Lower lobe of right lung (tissue), 2 donors: ENCODE data around the gene PHLDA3. TPM values are rescaled to one million over a fixed set of nuclear protein-coding genes. Genes with fewer than 3 reads are reported as not detected.

Experiments
- ATAC-seq, 2 donors: fragments of 200-7000 bp; cut with Tn5 transposase; one replicate each; pipeline ENCODE4 v1.9.1; 2020 to 2022; ENCODE audit warnings: mild to moderate bottlenecking in 2 of 2, moderate library complexity in 2 of 2
- DNase-seq: peaks from one replicate; pipeline ENCODE4 v3.0.0-alpha.2; 2020
- H3K27ac ChIP-seq: fragments of 200-600 bp; one replicate; pipeline ENCODE4 v1.8.0; 2022
- H3K27me3 ChIP-seq: fragments of 200-600 bp; one replicate; pipeline ENCODE4 v1.8.0; 2022; ENCODE audit warnings: low read depth
- H3K36me3 ChIP-seq: fragments of 200-600 bp; one replicate; pipeline ENCODE4 v1.8.0; 2022; ENCODE audit warnings: mild to moderate bottlenecking
- H3K4me1 ChIP-seq: fragments of 200-600 bp; one replicate; pipeline ENCODE4 v1.8.0; 2022
- H3K4me3 ChIP-seq: fragments of 200-600 bp; one replicate; pipeline ENCODE4 v1.8.0; 2022; ENCODE audit warnings: mild to moderate bottlenecking
- H3K9me3 ChIP-seq: fragments of 200-600 bp; one replicate; pipeline ENCODE4 v1.8.0; 2022
- CTCF ChIP-seq: fragments of 200-600 bp; IDR thresholded peaks from one replicate; pipeline ENCODE4 v1.8.0; 2022; ENCODE audit warnings: antibody characterized with exemption, mild to moderate bottlenecking
- intact Hi-C: fragments of 100-400 bp; cut with DNase I; formaldehyde crosslinking; loops from one replicate; pipeline ENCODE4 v1.11.0; 2022
- total RNA-seq: library from RNA; stranded (reverse); fragmentation: NEBNext Ultra II Directional; extraction: Animal tissue kit (Norgen Biotek cat#: 25700); gene quantifications from one replicate; pipeline ENCODE4 v1.2.1, GENCODE V29; 2021
- donor health status: DM: no; HTN: yes; CAD: no; lungs with severe emphysema.

PHLDA3 gene
- total RNA-seq, 1 donor from 2014 or later, result 97.1 TPM

DNA sequence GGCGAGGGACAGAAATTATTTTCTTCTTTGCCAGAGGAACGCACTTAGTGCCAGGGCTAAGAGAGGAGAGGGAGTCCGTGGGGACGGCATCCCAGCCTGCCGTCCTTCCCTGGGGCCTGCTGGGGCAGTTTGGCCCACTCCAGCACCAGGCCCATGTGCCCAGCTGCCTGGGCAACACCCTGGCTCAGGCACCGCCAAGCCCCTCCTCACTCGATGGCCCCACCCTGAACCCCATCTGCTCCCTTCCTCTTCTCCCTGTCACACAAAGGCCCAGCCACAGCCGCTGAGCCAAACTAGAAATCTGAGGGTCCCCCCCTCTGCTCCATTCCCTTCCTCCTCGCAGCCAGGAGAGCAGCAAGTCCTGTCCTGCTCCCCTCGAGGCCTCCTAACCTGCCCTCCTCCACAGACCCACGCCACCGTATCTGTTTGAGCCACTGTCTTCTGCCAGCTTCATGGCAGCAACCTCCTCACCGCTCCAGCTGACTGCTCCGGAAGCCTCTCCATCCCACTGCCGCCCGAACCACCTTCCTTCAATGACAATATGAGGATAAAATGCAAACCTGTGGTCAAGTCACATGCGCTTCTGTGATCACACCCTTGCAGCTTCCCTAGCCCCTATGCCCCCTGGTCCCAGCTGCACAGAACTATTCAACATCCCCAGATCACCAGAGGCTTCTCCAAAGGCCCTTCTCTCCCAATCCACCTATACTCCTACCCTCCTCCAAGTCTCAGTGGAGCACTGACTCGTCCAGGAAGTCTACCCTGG lies 39.1 kb downstream of the PHLDA3 start:
- intact Hi-C loops, result no loop called here

DNA sequence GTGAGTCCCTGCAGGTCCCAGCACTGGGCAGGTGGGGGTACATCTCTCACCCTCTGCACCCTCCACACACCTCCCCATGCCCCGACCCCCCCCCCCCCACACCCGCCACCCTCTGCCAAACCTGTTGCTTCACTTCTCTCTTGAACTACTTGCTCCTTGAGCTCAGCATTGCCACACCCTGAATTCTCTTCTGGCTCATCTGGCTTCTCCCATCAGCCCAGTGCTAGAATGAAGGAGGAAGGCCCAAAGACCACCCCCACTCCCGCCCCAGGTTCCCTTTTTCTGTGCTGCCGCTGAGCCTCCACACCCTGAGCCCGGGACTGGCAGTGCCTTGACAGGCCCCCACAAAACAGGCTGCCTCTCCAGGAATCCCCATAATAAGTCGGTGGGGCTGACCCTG lies 41.0 kb downstream of the PHLDA3 start:
- Histone ChIP-seq H3K27ac (no peak overlapping the region), H3K4me1 (no peaks in the 10 kb centered on the region), H3K36me3 (no peaks in the 10 kb centered on the region), H3K4me3 (no peak overlapping the region), H3K9me3 (no peaks in the 10 kb centered on the region), H3K27me3 (no peaks in the 10 kb centered on the region)
- peak in 1 of 2 donors; percentile 11 for ATAC-seq
- intact Hi-C loops, result no loop called here
- TF ChIP-seq CTCF, result no peak
- no peak for DNase-seq

More for the DNA sequence above, 39.1 kb downstream of the PHLDA3 start:
- no peak for ATAC-seq
- Histone ChIP-seq H3K4me3 (no peak overlapping the region), H3K36me3 (no peaks in the 10 kb centered on the region), H3K4me1 (no peaks in the 10 kb centered on the region), H3K9me3 (no peaks in the 10 kb centered on the region), H3K27me3 (no peaks in the 10 kb centered on the region), H3K27ac (no peak overlapping the region)
- DNase-seq, result no peak
- no peak for TF ChIP-seq CTCF

DNA sequence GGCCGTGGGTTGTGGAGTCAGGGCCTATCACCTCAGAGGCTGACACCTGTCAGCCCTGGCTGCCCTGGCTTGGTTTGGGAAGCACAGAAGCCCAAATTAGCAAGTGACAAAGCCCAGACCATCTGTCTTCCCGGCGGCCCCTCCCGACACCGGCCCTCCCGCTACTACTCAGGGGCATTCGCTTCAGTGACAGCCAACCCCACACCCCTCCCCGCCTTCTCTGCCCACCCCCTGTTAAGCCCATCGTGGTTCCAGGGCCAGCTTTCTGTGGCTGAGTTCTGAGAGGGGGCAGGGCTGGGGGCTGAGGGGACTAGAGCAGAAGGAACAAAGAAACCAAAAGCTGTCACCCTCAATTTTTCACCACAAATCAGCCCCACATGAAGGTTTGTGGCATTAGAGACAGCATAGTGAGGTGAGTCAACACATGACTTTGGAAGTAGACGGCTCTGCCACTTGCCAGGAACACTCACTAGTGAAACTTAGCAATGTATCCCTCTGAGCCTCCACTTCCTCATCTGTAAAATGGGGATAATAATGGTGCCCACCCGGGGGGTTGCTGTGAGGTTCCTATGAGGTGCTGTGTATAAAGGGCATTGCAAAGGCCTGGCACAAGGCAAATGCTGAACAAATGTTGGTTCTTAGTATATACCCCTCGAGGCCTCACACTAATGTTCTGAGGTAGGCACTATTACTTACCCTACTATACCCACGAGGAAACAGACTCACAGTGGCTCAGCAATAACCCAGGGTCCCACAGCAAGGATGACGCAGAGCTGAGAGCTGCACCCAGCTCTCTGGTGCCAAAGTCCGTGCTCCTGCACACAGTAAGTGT lies 42.3 kb downstream of the PHLDA3 start:
- H3K36me3 ChIP-seq, result no peaks in the 10 kb centered on the region
- no peak overlapping the region for H3K27ac ChIP-seq
- no peak for ATAC-seq
- no peaks in the 10 kb centered on the region for H3K9me3 ChIP-seq
- no peaks in the 10 kb centered on the region for H3K4me1 ChIP-seq
- no peak for TF ChIP-seq CTCF
- H3K27me3 ChIP-seq, result no peaks in the 10 kb centered on the region
- intact Hi-C loops, result no loop called here
- DNase-seq, result no peak
- no peak overlapping the region for H3K4me3 ChIP-seq

DNA sequence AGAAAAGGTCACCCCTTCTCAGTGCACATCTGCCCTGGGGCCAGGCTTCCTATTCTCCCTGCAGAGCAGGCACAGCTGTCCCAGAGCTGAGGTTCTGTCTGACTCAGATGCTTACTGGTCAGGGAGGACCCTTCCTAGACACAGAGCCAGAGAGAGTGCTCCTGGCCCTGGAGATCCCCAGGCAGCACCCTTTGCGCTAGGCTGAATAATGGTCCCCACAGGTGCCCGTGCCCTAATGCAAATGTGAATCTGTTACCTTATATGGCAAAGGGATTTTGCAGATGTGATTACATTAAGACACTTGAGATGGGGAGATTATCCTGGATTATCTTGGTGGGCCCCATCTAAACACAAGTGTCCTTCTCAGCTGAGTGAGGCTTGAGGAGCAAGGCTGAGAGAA lies 44.8 kb downstream of the PHLDA3 start:
- no peak overlapping the region for H3K4me3 ChIP-seq
- ATAC-seq (no peak), DNase-seq (no peak)
- intact Hi-C loops, result no loop called here
- H3K36me3 ChIP-seq, result no peaks in the 10 kb centered on the region
- no peak for TF ChIP-seq CTCF
- H3K27ac ChIP-seq, result no peak overlapping the region
- no peaks in the 10 kb centered on the region for H3K4me1 ChIP-seq
- no peaks in the 10 kb centered on the region for H3K9me3 ChIP-seq
- no peaks in the 10 kb centered on the region for H3K27me3 ChIP-seq

DNA sequence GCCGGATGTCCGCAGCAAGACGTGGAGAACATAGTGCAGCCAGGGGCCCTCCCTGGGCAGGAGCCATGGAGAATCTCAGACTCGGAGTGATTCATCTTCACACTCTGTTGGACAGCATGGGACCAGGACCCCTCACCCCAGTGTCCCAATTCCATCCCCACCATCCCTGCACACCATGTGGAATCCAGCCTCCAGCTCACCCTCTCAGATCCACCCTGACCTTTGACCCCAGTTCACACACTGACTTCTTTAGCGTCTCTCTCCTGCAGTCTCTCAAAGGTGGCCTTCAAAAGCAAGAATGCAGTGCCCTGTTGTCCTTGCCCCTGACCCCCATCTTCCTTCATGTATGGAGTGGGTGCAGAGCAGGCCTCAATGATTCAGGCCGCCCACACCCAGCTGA lies 45.3 kb downstream of the PHLDA3 start:
- no peaks in the 10 kb centered on the region for H3K4me1 ChIP-seq
- H3K4me3 ChIP-seq, result no peak overlapping the region
- intact Hi-C loops, result no loop called here
- ATAC-seq (no peak), DNase-seq (no peak)
- no peak overlapping the region for H3K27ac ChIP-seq
- no peaks in the 10 kb centered on the region for H3K36me3 ChIP-seq
- TF ChIP-seq CTCF, result no peak
- no peaks in the 10 kb centered on the region for H3K9me3 ChIP-seq
- no peaks in the 10 kb centered on the region for H3K27me3 ChIP-seq
